HG02642 (cell line): Measurements from ENCODE around the gene MAN1B1.
"Not testable (repeated sequence)": the region's sequence is repeated elsewhere in the genome, so short reads cannot be mapped to it uniquely, and the experiment has no call there.

Experiments used
- ATAC-seq: cut with Tn5 transposase; IDR thresholded peaks from one replicate; pipeline ENCODE4 v1.9.1; 2021; ENCODE audit warnings: mild to moderate bottlenecking; ENCODE audit not compliant: unreplicated experiment, poor library complexity

The MAN1B1 gene

DNA sequence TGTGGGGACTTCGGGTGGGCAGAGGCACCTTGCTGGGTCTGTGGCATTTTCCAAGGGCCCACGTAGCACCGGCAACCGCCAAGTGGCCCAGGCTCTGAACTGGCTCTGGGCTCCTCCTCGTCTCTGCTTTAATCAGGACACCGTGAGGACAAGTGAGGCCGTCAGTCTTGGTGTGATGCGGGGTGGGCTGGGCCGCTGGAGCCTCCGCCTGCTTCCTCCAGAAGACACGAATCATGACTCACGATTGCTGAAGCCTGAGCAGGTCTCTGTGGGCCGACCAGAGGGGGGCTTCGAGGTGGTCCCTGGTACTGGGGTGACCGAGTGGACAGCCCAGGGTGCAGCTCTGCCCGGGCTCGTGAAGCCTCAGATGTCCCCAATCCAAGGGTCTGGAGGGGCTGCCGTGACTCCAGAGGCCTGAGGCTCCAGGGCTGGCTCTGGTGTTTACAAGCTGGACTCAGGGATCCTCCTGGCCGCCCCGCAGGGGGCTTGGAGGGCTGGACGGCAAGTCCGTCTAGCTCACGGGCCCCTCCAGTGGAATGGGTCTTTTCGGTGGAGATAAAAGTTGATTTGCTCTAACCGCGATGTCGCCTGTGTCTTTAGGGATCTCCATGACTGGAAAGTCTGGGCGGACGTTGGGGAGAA, 21.9 kb downstream of the MAN1B1 start:
- ATAC-seq, result no peak

- no peak for ATAC-seq
Observed at GRCh38 chr9:137109250-137110146, 22.7 kb downstream of the MAN1B1 start.

DNA sequence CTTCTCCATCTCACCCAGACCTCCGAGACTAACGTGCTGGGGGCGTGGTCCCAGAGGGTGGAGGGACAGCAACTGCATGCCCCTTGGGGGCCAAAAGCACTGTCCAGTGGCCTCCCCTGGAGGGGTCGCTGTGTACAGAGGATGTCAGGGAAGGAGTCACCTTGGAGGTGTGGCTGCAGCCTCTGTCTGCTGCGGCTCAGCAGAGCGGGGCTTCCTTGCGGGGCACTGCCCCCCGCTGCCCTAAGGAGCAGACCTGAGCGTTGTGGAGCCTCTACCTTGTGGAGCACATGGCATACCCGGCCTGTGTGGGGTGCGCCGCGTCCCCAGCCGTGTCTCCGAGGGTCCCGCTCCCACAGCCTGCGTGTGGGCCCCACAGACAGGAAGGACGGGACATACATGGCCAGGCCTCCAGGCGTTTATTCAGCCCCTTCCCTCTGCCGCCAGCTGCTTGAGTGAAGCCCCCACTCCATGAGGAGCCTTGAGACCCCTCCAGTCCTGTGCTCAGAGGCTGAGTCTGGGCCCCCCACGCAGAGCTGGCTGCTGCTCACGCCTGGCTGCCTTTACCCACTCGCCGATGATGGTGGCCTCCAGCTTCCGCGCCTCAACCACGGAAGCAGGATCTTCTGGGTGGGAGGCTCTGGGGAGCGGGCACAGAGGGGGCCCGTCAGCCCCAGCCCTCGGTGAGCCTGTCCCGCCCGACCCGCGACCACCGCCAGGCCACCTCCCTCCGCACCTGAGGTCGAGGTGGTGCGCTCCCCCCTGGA, 23.5 kb downstream of the MAN1B1 start:
- ATAC-seq, result no peak

DNA sequence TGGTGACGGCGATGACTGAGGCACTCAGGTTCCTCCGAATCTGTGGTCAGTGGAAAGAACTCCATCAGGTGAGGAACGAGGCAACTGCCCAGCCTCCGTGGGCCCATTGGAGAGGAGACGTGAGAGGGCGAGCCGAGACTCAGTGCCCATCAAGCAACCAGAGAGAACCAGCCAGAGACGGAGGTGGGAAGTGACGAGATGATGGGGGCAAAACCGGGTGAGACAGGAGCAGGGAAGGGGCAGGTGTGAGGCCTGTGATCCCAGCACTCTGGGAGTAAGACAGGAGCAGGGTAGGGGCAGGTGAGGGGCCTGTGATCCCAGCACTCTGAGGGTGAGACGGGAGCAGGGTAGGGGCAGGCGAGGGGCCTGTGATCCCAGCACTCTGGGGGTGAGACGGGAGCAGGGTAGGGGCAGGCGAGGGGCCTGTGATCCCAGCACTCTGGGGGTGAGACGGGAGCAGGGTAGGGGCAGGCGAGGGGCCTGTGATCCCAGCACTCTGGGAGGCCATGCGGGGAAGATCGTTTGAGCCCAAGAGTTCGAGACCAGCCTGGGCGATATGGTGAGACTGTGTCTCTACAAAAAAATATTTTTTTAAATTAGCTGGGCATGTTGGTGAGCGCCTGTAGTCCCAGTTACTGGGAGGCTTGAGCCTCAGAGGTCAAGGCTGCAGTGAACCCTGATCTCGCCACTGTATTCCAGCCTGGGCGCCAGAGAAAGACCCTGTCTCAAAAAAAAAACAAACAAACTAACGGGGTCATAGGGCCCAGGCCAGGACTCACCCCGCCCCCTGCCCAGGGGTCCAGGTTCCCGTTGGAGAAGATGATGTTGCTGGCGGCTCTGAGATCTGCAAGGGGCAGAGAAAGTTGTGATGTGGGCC, 24.4 kb downstream of the MAN1B1 start:
- no peak for ATAC-seq

GRCh38 chr9:137111788-137112563, 25.2 kb downstream of the MAN1B1 start:
- no peak for ATAC-seq

DNA sequence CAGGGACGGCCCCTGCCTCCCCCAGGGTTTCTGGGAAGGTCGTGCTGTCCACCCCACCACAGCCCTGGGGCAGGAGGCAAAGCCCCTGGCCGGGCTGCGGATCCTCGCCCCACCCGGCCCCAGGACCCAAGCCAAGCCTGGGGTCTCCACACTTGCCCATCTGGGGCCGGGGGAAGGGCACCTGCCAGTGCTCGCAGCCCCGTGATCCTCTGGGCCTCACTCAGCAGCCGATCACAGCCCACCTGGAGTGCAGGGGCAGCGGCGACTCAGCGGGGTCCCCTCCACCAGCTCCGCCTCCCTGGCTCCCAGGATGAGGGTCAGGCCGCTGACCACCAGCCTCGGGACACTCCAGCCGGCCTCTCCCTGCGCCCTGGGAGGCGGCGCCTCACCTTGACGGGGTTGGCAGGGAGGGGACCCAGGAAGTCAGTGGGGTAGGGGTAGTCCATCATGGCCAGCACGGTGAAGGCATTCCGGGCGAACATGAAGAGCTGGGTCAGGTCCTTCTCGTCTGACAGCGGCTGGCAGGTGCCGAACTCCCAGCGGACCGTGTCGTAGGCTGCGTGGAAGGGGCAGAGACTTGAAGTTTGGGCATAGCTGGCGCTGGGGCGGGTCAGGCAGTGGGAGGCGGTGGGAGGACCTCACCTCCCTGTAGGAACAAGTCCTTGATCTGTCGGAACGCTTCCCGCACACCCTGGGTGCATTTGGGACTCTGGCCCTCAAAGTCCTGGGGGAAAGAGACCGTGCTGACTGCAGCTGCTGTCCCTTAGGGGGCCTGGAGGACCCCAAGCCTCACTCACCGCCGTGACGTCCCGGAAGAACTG, 26.0 kb downstream of the MAN1B1 start:
- ATAC-seq, result no peak

GRCh38 chr9:137113385-137114159, 26.8 kb downstream of the MAN1B1 start:
- ATAC-seq, result no peak

DNA sequence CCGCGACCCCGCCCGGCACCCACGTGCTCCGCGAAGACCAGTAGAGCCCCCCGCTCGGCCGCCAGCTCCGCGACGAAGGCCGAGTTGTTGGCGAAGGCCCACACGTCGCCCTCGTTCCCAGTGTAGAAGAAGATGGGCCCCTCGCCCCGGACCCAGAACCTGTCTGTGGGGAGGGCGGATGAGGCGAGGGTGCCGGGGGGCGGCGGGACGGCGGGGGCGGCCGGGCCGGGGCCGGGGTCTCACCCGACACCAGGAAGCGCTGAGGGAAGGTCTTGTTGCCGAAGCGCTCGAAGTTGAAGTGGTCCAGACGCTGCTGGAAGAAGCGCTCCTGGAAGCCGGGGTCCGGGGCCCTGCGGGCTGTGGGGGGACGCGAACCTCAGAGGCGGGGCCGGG, 27.4 kb downstream of the MAN1B1 start:
- ATAC-seq, result no peak

DNA sequence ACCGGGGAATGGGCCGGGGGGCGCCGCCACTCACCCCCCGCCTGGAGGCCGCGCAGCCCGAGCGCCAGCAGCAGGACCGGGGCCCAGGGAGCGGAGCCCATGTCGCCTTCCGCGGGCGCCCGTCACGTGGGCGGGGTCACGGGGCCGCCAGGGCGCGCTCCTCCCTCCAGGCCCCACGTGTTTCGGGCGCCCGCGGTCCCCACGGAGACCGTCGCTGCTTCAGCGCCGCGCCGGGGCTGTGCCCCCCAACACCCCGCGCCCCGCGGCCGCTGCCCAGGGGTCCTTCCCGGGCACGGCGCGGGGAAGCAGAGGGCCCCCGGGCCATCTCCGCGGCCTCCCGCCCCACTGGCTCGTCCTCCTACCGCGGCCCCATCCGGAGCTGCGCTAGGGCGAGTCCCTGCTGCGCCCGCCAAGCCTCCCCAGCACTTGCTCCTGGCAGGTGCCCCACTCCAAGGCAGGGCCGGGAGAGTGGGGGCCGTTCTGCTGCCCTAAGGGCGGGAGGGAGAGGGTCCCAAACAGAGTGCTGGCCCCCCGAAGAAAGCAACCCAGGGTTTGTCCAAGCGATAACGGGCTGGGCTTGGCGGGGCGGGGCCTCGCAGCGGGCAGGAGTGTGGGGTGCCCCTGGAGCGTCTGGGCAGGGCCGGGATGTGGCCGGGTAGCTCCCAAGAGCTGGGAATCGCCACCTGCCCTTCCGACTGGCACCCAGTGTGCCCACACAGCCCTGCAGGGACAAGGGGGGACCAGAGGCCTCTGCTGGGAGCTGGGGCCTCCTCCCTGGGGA, 28.0 kb downstream of the MAN1B1 start, which contains the start of gene DPP7:
Gene DPP7 (minus strand): TSS at position 121 of the 781 bp plus-strand sequence. CDS start 20 bp downstream, at position 101.
- peak; percentile 74 for ATAC-seq

DNA sequence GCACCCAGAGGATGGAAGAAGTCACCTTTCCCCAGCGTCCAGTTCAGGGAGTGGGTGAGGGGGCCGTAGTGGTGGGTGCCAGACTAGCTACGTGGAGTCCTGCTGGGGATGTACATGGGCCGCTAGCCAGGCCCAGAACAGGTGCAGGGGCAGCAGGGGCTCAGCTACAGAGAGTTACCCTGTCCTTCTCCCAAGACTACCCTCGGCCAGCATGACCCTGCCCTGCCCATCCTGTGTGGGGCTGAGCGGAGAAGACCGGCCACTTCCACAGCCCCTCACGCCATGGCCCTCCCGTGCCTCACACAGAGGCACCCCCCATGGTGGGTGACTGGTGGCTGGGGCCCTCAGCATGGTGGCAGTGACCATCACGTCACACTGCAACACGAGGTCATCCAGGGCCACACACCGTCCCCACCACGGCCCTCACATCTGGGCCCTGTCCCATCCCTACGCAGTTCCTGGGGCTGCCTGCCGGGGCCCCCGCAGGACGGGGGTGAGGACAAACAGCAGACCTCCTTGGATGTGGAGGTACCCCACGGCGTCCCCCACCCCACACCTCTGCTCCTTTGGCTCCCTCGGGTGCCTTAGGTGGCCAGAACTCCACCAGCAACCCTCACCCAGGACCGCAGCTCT, 28.7 kb downstream of the MAN1B1 start:
- no peak for ATAC-seq

- no peak for ATAC-seq
Observed at GRCh38 chr9:137116027-137116507, 29.3 kb downstream of the MAN1B1 start.

DNA sequence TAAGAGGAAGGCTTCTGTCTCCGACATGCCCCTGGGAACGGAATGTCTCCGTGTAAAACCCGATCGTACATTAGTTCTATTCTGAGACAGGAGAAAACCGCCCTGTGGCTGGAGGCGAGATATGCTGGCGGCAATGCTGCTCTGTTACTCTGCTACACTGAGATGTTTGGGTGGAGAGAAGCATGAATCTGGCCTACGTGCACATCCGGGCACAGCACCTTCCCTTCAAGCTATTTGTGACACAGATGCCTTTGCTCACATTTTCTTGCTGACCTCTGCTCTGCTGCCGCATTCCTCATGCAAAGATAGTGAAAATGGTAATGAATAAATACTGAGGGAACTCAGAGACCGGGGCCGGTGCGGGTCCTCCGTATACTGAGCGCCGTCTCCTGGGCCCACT, 29.9 kb downstream of the MAN1B1 start:
- no peak for ATAC-seq

DNA sequence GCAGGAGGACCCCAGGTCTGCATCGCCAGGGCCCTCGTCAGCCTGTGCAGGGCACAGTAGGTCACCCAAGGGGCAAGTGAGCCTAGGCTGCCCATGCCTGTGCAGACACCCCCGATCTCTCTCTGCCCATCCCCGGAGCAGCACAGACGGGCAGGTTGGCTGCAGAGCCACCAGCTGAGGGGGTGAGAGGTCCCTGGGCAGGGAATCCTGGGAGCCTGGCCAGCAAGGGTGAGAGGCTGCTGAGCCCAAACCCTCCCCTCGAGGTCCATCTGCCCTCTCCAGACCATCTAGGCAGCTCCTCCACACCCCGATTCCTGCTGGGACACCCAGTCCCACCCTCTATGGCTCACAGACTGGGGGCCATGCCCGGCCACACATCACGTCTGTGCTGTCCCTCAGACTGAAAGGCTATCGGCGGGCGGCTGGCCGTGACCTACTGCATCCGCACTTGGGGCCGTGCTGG, 30.5 kb downstream of the MAN1B1 start:
- ATAC-seq, result no peak

DNA sequence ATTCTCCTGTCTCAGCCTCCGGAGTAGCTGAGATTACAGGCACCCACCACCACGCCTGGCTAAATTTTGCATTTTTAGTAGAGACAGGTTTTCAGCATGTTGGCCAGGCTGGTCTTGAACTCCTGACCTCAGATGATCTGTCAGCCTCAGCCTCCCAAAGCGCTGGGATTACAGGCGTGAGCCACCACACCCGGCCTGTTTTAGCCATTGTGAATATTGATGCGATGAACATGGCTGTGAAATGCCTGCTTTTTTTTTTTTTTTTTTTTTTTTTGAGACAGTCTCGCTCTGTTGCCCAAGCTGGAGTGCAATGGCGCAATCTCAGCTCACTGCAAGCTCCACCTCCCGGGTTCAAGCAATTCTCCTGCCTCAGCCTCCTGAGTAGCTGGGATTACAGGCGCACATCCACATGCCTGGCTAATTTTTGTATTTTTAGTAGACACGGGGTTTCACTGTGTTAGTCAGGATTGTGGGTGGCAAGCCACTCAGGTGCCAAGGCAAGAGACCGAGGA, 31.4 kb downstream of the MAN1B1 start:
- not testable (repeated sequence) for ATAC-seq

DNA sequence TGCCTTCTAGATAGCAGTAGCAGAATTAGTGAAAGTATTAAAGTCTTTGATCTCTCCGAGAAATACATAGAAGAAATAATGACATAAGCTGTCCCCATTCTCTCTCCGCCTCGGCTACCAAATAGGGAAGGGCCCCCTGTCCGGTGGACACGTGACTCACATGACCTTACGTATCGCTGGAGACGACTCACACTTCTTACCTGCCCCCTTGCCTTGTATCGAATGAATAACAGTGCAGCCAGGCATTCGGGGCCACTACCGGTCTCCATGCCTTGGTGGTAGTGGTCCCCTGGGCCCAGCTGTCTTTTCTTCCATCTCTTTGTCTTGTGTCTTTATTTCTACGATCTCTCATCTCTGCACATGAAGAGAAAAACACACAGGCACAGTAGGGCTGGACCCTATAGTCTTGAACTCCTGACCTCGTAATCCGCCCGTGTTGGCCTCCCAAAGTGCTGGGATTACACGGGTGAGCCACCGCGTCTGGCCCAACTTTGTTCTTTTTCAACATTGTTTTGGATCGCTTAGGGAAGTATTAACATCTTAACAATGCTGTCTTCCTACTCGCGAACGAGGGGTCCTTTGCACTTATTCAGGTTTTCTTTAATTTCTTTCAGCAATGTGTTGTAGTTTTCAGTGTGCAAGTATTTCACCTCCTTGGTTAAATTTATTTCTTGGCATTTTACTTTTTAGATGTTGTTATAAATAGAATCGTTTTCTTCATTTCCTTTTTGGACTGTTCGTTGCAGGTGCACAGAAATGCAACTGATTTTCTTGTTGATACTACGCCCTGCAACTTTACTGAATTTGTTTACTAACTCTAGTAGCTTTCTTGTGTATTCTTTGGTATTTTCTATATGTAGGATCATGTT, 35.4 kb downstream of the MAN1B1 start:
- not testable (repeated sequence) for ATAC-seq
